ENCODE data around the gene MECR.

DNA sequence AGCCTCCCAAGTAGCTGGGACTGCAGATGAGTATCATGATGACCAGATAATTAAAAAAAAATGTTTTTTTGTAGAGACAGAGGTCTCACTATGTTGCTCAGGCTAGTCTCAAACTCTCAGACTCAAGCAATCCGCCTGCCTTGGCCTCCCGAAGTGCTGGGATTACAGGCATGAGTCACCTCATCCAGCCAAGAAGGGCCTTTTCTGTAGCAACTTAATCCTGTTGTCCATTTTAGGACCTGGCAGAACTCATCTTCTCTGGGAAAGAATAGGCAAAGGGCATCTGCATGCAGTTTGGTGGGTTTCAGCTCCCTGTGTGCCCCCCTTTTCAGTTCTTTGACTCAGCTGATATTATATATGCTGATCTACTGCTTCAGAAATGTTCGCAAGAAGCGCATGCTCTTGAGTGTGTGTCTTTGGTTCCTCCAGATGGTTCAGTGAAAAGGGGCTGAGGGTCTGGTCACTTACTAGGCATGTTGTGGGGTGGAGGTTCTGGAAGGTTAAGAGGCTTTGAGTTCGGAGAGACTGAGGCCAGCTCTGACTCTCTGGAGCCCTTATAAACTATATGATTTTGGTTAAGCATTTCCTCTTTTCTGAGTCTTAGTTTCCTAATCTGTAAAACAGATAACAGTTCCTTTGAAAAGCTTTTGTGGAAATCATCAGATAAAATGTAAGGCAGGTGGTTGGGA lies 29.7 kb downstream of the MECR start:
- TF ChIP-seq, protein P1, sequence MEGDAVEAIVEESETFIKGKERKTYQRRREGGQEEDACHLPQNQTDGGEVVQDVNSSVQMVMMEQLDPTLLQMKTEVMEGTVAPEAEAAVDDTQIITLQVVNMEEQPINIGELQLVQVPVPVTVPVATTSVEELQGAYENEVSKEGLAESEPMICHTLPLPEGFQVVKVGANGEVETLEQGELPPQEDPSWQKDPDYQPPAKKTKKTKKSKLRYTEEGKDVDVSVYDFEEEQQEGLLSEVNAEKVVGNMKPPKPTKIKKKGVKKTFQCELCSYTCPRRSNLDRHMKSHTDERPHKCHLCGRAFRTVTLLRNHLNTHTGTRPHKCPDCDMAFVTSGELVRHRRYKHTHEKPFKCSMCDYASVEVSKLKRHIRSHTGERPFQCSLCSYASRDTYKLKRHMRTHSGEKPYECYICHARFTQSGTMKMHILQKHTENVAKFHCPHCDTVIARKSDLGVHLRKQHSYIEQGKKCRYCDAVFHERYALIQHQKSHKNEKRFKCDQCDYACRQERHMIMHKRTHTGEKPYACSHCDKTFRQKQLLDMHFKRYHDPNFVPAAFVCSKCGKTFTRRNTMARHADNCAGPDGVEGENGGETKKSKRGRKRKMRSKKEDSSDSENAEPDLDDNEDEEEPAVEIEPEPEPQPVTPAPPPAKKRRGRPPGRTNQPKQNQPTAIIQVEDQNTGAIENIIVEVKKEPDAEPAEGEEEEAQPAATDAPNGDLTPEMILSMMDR (IDR thresholded peaks at IDR 0.05; ENCODE audit: low read depth, low read length), result no peak
- no peak for TF ChIP-seq EZH2phosphoT487 (IDR thresholded peaks at IDR 0.05; ENCODE audit: low read depth)

Measured in OCI-LY3 (cell line).